Cardiac septum (tissue), 1 donor: ENCODE data around the gene TINCR. TPM values are rescaled to one million over a fixed set of nuclear protein-coding genes. Genes with fewer than 3 reads are reported as not detected.

Experiments
- DNase-seq: peaks from one replicate; pipeline ENCODE4 v3.0.0-alpha.2; 2020; ENCODE audit warnings: low spot score
- intact Hi-C: fragments of 100-400 bp; cut with DNase I; formaldehyde crosslinking; loops from one replicate; pipeline ENCODE4 v1.14.0; 2022
- total RNA-seq: library from RNA; stranded (reverse); fragmentation: NEBNext Ultra II Directional; extraction: Animal tissue kit (Norgen Biotek cat#: 25700); gene quantifications from one replicate; pipeline ENCODE4 v1.2.1, GENCODE V29; 2021
- donor health status: DM: no; HTN: no; CAD: no.

TINCR gene
- total RNA-seq, 1 donor from 2014 or later: 0.16 TPM

GRCh38 chr19:5526691-5527090 lies 41.1 kb downstream of the TINCR start:
- intact Hi-C loops: no loop called here
- DNase-seq: no peak

- no peak for DNase-seq
- intact Hi-C loops: loop anchor here (2.0 kb wide), 1 partner anchor 19 kb away; no protein-coding TSS in a partner anchor
Observed at GRCh38 chr19:5524081-5524480, 43.7 kb downstream of the TINCR start.

GRCh38 chr19:5522106-5522505 lies 45.6 kb downstream of the TINCR start:
- intact Hi-C loops: no loop called here
- DNase-seq: no peak

GRCh38 chr19:5520501-5520900 lies 47.3 kb downstream of the TINCR start:
- intact Hi-C loops: no loop called here
- no peak for DNase-seq

- intact Hi-C loops: no loop called here
- no peak for DNase-seq
Observed at GRCh38 chr19:5519076-5519475, 48.7 kb downstream of the TINCR start.

GRCh38 chr19:5515737-5516136 lies 52.0 kb downstream of the TINCR start:
- no peak for DNase-seq
- intact Hi-C loops: no loop called here

- no peak for DNase-seq
- intact Hi-C loops: no loop called here
Observed at GRCh38 chr19:5514001-5514400, 53.8 kb downstream of the TINCR start.

- no peak for DNase-seq
- intact Hi-C loops: no loop called here
Observed at GRCh38 chr19:5512715-5513114, 55.0 kb downstream of the TINCR start.

Other genes starting within 250 kb of the TINCR start
- 37.5 TPM for gene PTPRS, start 227.1 kb downstream of the TINCR start, total RNA-seq
- not detected for gene ZNRF4, start 112.5 kb downstream of the TINCR start, total RNA-seq
- 48.6 TPM for gene SAFB2, start 54.8 kb upstream of the TINCR start, total RNA-seq
- 67.4 TPM for gene SAFB, start 55.1 kb upstream of the TINCR start, total RNA-seq
- gene MICOS13, start 112.6 kb upstream of the TINCR start, total RNA-seq: 143 TPM
- 4.3 TPM for gene HSD11B1L, start 113.1 kb upstream of the TINCR start, total RNA-seq
- 337 TPM for gene RPL36, start 122.3 kb upstream of the TINCR start, total RNA-seq
- gene LONP1, start 152.2 kb upstream of the TINCR start, total RNA-seq: 70.8 TPM
- gene CATSPERD, start 152.7 kb upstream of the TINCR start, total RNA-seq: not detected
- gene PRR22, start 216.8 kb upstream of the TINCR start, total RNA-seq: 1.3 TPM
- 21.6 TPM for gene DUS3L, start 223.2 kb upstream of the TINCR start, total RNA-seq
- 23.6 TPM for gene NRTN, start 237.1 kb upstream of the TINCR start, total RNA-seq